H1 (cell line): ENCODE results near the gene FBXL16. TPM values are rescaled to one million over a fixed set of nuclear protein-coding genes. Genes with fewer than 3 reads are reported as not detected.

ENCODE experiments used
- CTCF ChIA-PET: fragments of 300-600 bp; sonication (Branson Sonifier 250); formaldehyde crosslinking; loops from one replicate; lab custom pipeline; 2021; ENCODE audit not compliant: partially characterized antibody; lab: Charles Lee
- POLR2A ChIA-PET: fragments of 300-600 bp; sonication (Branson Sonifier 250); formaldehyde crosslinking; loops from one replicate; lab custom pipeline; 2021; ENCODE audit warnings: inconsistent platforms; ENCODE audit not compliant: partially characterized antibody; lab: Charles Lee
- DNase-seq, 2 experiments: peaks; one replicate each; pipeline versions ENCODE4 v3.0.0 to v3.0.0-alpha.2; 2010 to 2022; ENCODE audit warnings: low spot score in 2 of 2, low read depth in 1 of 2, mixed read lengths in 1 of 2
- FAIRE-seq: peaks from 2 replicates; lab custom pipeline; 2011; peaks lifted over from hg19 to GRCh38; lab: Jason Lieb, UNC
- H2AFZ ChIP-seq: 2 replicates; pipeline ENCODE4 v1.8.1; 2012; ENCODE audit warnings: low read length, inconsistent platforms
- H2AK5ac ChIP-seq: 2 replicates; pipeline ENCODE4 v1.6.1; 2013; ENCODE audit warnings: low read depth, low read length
- H2BK120ac ChIP-seq: replicated peaks from 2 replicates; pipeline ENCODE3; 2013; ENCODE audit warnings: low read depth, low read length, inconsistent platforms
- H2BK12ac ChIP-seq: 2 replicates; pipeline ENCODE4 v1.6.1; 2013; ENCODE audit warnings: low read depth, low read length
- H2BK15ac ChIP-seq: 2 replicates; pipeline ENCODE4 v1.6.1; 2013; ENCODE audit warnings: low read length
- H2BK20ac ChIP-seq: 2 replicates; pipeline ENCODE4 v1.6.1; 2013; ENCODE audit warnings: low read length
- H2BK5ac ChIP-seq: 2 replicates; pipeline ENCODE4 v1.6.1; 2013; ENCODE audit warnings: low read depth, low read length
- H3K14ac ChIP-seq: 2 replicates; pipeline ENCODE4 v1.6.1; 2013; ENCODE audit warnings: inconsistent platforms; ENCODE audit not compliant: insufficient read length
- H3K18ac ChIP-seq: 2 replicates; pipeline ENCODE4 v1.6.1; 2013; ENCODE audit warnings: low read length; ENCODE audit errors: extremely low read depth
- H3K23ac ChIP-seq: 2 replicates; pipeline ENCODE4 v1.6.1; 2013; ENCODE audit warnings: inconsistent platforms; ENCODE audit not compliant: insufficient read length
- H3K23me2 ChIP-seq: 2 replicates; pipeline ENCODE4 v1.6.1; 2013; ENCODE audit warnings: low read depth, low read length
- H3K27ac ChIP-seq: 2 replicates; pipeline ENCODE4 v1.6.1; 2011; ENCODE audit warnings: low read depth, low read length, inconsistent platforms
- H3K27me3 ChIP-seq, 4 experiments: replicated peaks in 1 of 4; 1 replicate in 1 of 4; 2 replicates in 3 of 4; pipeline versions ENCODE4 v1.6.1 to v1.8.1; 2011 to 2013; ENCODE audit warnings: low read length in 3 of 4, mild to moderate bottlenecking in 3 of 4, inconsistent platforms in 2 of 4, mixed read lengths in 2 of 4, moderate library complexity in 1 of 4; ENCODE audit not compliant: control insufficient read depth in 3 of 4, insufficient read depth in 3 of 4; ENCODE audit errors: extremely low read depth in 1 of 4
- H3K36me3 ChIP-seq, 4 experiments: 2 replicates each; pipeline versions ENCODE4 v1.6.1 to v1.8.1; 2011 to 2013; ENCODE audit warnings: mild to moderate bottlenecking in 4 of 4, low read length in 3 of 4, moderate library complexity in 2 of 4, control low read depth in 1 of 4, inconsistent platforms in 1 of 4; ENCODE audit not compliant: insufficient read depth in 4 of 4, control insufficient read depth in 2 of 4
- H3K4ac ChIP-seq: replicated peaks from 2 replicates; pipeline ENCODE3; 2013; ENCODE audit warnings: low read length, low read depth, mixed read lengths, inconsistent platforms; ENCODE audit not compliant: insufficient read length
- H3K4me1 ChIP-seq, 4 experiments: replicated peaks in 1 of 4; 1 replicate in 1 of 4; 2 replicates in 3 of 4; pipeline versions ENCODE4 v1.6.1 to v1.8.1; 2011 to 2013; ENCODE audit warnings: low read length in 3 of 4, inconsistent platforms in 2 of 4, mixed read lengths in 1 of 4; ENCODE audit not compliant: insufficient read depth in 4 of 4, control insufficient read depth in 3 of 4
- H3K4me2 ChIP-seq, 2 experiments: 2 replicates each; pipeline versions ENCODE4 v1.6.1 to v1.8.1; 2011 to 2013; ENCODE audit warnings: low read depth in 2 of 2, low read length in 2 of 2, control low read depth in 1 of 2, inconsistent platforms in 1 of 2, mild to moderate bottlenecking in 1 of 2; ENCODE audit not compliant: insufficient read depth in 1 of 2
- H3K4me3 ChIP-seq, 4 experiments: fragments of 200-600, 300-600 bp in 1 of 4; sonication (generic), shearing (Covaris generic), sonication (Bioruptor Twin) in 1 of 4; 2 replicates each; pipeline versions ENCODE4 v1.5.1 to v1.8.1; 2011 to 2016; ENCODE audit warnings: low read length in 4 of 4, low read depth in 3 of 4, control low read depth in 2 of 4, inconsistent platforms in 2 of 4, mild to moderate bottlenecking in 2 of 4, mixed read lengths in 1 of 4, moderate library complexity in 1 of 4; ENCODE audit not compliant: insufficient read depth in 2 of 4; ENCODE audit errors: extremely low read depth in 1 of 4
- H3K56ac ChIP-seq: replicated peaks from 2 replicates; pipeline ENCODE3; 2013; ENCODE audit warnings: low read depth, mild to moderate bottlenecking, mixed read lengths, low read length, inconsistent platforms; ENCODE audit not compliant: insufficient read length
- H3K79me1 ChIP-seq: 2 replicates; pipeline ENCODE4 v1.6.1; 2013; ENCODE audit warnings: low read depth, low read length, control low read depth
- H3K79me2 ChIP-seq, 2 experiments: 2 replicates each; pipeline versions ENCODE4 v1.6.1 to v1.8.1; 2012 to 2013; ENCODE audit warnings: low read length in 2 of 2, mild to moderate bottlenecking in 2 of 2, inconsistent platforms in 1 of 2; ENCODE audit not compliant: insufficient read depth in 2 of 2, control insufficient read depth in 1 of 2
- H3K9ac ChIP-seq, 4 experiments: replicated peaks in 1 of 4; 1 replicate in 1 of 4; 2 replicates in 3 of 4; pipeline versions ENCODE4 v1.6.1 to v1.8.1; 2011 to 2013; ENCODE audit warnings: low read depth in 3 of 4, low read length in 3 of 4, control low read depth in 2 of 4, mild to moderate bottlenecking in 2 of 4, moderate library complexity in 2 of 4, inconsistent platforms in 1 of 4; ENCODE audit errors: extremely low read depth in 1 of 4
- H3K9me3 ChIP-seq, 2 experiments: 2 replicates each; pipeline versions ENCODE4 v1.6.1 to v1.8.1; 2012 to 2013; ENCODE audit warnings: mild to moderate bottlenecking in 2 of 2, moderate library complexity in 2 of 2, control low read depth in 1 of 2, inconsistent platforms in 1 of 2, low read depth in 1 of 2, low read length in 1 of 2, mixed read lengths in 1 of 2; ENCODE audit not compliant: insufficient read depth in 2 of 2
- H4K20me1 ChIP-seq, 2 experiments: replicated peaks in 1 of 2; 2 replicates each; pipeline versions ENCODE3 to v1.8.1; 2011 to 2013; ENCODE audit warnings: inconsistent platforms in 2 of 2, low read length in 2 of 2, mild to moderate bottlenecking in 1 of 2; ENCODE audit not compliant: insufficient read depth in 2 of 2, control insufficient read depth in 1 of 2
- H4K5ac ChIP-seq: 2 replicates; pipeline ENCODE4 v1.6.1; 2013; ENCODE audit warnings: low read length, low read depth, mixed read lengths, inconsistent platforms; ENCODE audit not compliant: insufficient read length
- H4K8ac ChIP-seq: 2 replicates; pipeline ENCODE4 v1.8.0; 2013; ENCODE audit warnings: mild to moderate bottlenecking, moderate library complexity, low read length, inconsistent platforms; ENCODE audit not compliant: insufficient read depth; ENCODE audit errors: extremely low read depth
- H4K91ac ChIP-seq: replicated peaks from 2 replicates; pipeline ENCODE3; 2013; ENCODE audit warnings: low read length, mixed read lengths, inconsistent platforms; ENCODE audit not compliant: insufficient read length
- HDAC2 ChIP-seq, 2 experiments: fragments of 300-600 bp in 1 of 2; sonication (generic) in 1 of 2; IDR thresholded peaks; 2 replicates each; pipeline ENCODE4 v1.6.1; 2011 to 2012; ENCODE audit warnings: low read depth in 2 of 2, low read length in 2 of 2, mild to moderate bottlenecking in 2 of 2, moderate library complexity in 2 of 2, borderline replicate concordance in 1 of 2, inconsistent platforms in 1 of 2
- KDM5A ChIP-seq: fragments of 200-600 bp; IDR thresholded peaks from 2 replicates; pipeline ENCODE4 v1.7.1; 2012; ENCODE audit warnings: mild to moderate bottlenecking, low read length, inconsistent platforms, mixed read lengths
- WGBS, 2 experiments: shearing (Covaris generic) in 1 of 2; methylation state at CpG; one replicate each; pipeline versions ENCODE4 v1.1.6 to v1.1.7; 2013 to 2015; ENCODE audit warnings: low lambda C conversion rate in 2 of 2, mixed read lengths in 2 of 2, inconsistent platforms in 1 of 2, low coverage in 1 of 2, missing lambda C conversion rate in 1 of 2; ENCODE audit not compliant: insufficient replicate concordance in 2 of 2, insufficient coverage in 1 of 2, insufficient read length in 1 of 2; ENCODE audit errors: extremely low coverage in 1 of 2, missing lambda C conversion rate in 1 of 2; 5-methylcytosine and 5-hydroxymethylcytosine counted together
- polyA plus RNA-seq, 7 experiments: library from polyadenylated mRNA; depleted of rRNA in 3 of 7; stranded (reverse) in 5 of 7; unstranded in 2 of 7; fragments of >200 nt in 5 of 7; fragments of 200-250 nt in 2 of 7; gene quantifications; 1 replicate in 5 of 7; 2 replicates in 1 of 7; 4 replicates in 1 of 7; pipeline versions ENCODE4 v1.2.1 to v1.2.3, GENCODE V29; 2011 to 2013; ENCODE audit warnings: missing spikeins in 2 of 7, mixed read lengths in 2 of 7
- total RNA-seq: library from RNA; stranded (reverse); fragmentation: NEBNext Ultra II Directional; extraction: Animal tissue kit (Norgen Biotek cat#: 25700); gene quantifications from 2 replicates; pipeline ENCODE4 v1.2.1, GENCODE V29; 2021

The FBXL16 gene
- total and polyA plus RNA-seq, 2 of the 8 experiments (the other 6 are each of a cell fraction or from before 2014, with no cell fraction given), result 12.5 to 12.8 TPM

DNA sequence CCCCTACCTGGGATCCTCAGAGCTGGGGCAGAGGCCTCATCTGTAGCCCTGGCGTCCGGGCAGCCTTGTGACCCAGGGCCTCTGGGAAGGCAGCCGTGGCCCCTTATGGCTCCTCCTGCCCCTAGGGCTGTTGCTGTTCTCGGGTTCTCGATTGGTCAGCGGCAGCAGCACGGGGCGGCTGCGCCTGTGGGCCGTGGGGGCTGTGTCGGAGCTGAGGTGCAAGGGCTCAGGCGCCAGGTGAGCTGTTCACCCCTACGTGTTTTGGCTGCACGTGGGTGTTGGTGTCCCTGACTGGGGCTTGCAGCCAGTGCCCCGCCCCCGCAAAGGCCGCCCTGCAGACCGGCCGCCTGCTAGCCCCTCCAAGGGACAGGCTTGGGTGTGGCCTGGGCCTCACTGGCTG is 43.5 kb downstream of the FBXL16 start:
- FAIRE-seq, result no peak
- WGBS, 2 experiments, result 96% methylated on average over 15 of the region's 19 CpGs; no CpG with 5 or more reads in 1 of the 2 experiments

More for the DNA sequence above, 43.5 kb downstream of the FBXL16 start:
- no peaks in the 10 kb centered on the region for H3K23me2 ChIP-seq
- no peaks in the 10 kb centered on the region for H3K79me1 ChIP-seq
- H2AFZ ChIP-seq, result no peak overlapping the region
- no peak overlapping the region for H2BK12ac ChIP-seq
- no peak overlapping the region for H3K4me2 ChIP-seq
- H3K18ac ChIP-seq, result no peak overlapping the region
- H3K14ac ChIP-seq, result no peak overlapping the region
- no peak overlapping the region for H3K9ac ChIP-seq
- TF ChIP-seq HDAC2 (IDR thresholded peaks at IDR 0.05; ENCODE audit: borderline replicate concordance in 1 of 2, low read depth in 2 of 2, low read length in 2 of 2), result no peak
- TF ChIP-seq KDM5A, result no peak
- H2BK5ac ChIP-seq, result no peak overlapping the region
- no peak overlapping the region for H3K4me3 ChIP-seq
- ChIA-PET CTCF (interaction anchor here (0.7 to 11.3 kb wide), 15 partner anchors 11 to 278 kb away, joined by 3 to 104 read pairs (median 3); partner anchors contain the start of genes METTL26 and WDR90), POLR2A (interaction anchor here (0.6 to 17.4 kb wide), 4 partner anchors 13 to 183 kb away, joined by 3 to 214 read pairs (median 6); partner anchors contain the start of genes ANTKMT, JMJD8, RHBDL1 and STUB1)
- no peaks in the 10 kb centered on the region for H3K27me3 ChIP-seq
- H3K56ac ChIP-seq, result no peak overlapping the region
- no peak overlapping the region for H3K27ac ChIP-seq
- peaks cover 0 to 3% of the 10 kb centered on the region in 2 experiments for H4K20me1 ChIP-seq
- peaks cover 0 to 13% (median 1%) of the 10 kb centered on the region in 4 experiments; a peak in 3 of 8 replicates for H3K36me3 ChIP-seq
- H2BK120ac ChIP-seq, result no peak overlapping the region
- peaks cover 0 to 8% (median 1%) of the 10 kb centered on the region in 4 experiments; a peak in 4 of 7 replicates for H3K4me1 ChIP-seq
- H3K4ac ChIP-seq, result no peak overlapping the region
- no peak overlapping the region for H2BK20ac ChIP-seq
- H4K5ac ChIP-seq, result no peak overlapping the region
- no peak overlapping the region for H3K23ac ChIP-seq
- no peak overlapping the region for H2BK15ac ChIP-seq
- no peak overlapping the region for H4K91ac ChIP-seq
- no peak overlapping the region for H4K8ac ChIP-seq
- H2AK5ac ChIP-seq, result no peak overlapping the region
- no peak for DNase-seq
- H3K9me3 ChIP-seq, result no peaks in the 10 kb centered on the region
- H3K79me2 ChIP-seq, result no peaks in the 10 kb centered on the region
